Measurements from ENCODE around the gene ADAM22.

- TF ChIP-seq CTCF (conservative IDR thresholded peaks at IDR 0.05 in 1 of 2, IDR thresholded peaks at IDR 0.05 in 1 of 2; ENCODE audit: low read depth in 1 of 2, low read length in 2 of 2): no peak
- TF ChIP-seq EZH2 (IDR thresholded peaks at IDR 0.05; ENCODE audit: low read length, missing control alignments): no peak
These were observed 295.4 kb downstream of the ADAM22 start for GRCh38 chr7:88229302-88229995.
